ENCODE data around the gene FAM174C. TPM values are rescaled to one million over a fixed set of nuclear protein-coding genes. Genes with fewer than 3 reads are reported as not detected.

Gene FAM174C
- polyA plus RNA-seq, 1 donor (not counting 4 experiments of a cell fraction or from before 2014, with no cell fraction given), result 18.5 TPM

DNA sequence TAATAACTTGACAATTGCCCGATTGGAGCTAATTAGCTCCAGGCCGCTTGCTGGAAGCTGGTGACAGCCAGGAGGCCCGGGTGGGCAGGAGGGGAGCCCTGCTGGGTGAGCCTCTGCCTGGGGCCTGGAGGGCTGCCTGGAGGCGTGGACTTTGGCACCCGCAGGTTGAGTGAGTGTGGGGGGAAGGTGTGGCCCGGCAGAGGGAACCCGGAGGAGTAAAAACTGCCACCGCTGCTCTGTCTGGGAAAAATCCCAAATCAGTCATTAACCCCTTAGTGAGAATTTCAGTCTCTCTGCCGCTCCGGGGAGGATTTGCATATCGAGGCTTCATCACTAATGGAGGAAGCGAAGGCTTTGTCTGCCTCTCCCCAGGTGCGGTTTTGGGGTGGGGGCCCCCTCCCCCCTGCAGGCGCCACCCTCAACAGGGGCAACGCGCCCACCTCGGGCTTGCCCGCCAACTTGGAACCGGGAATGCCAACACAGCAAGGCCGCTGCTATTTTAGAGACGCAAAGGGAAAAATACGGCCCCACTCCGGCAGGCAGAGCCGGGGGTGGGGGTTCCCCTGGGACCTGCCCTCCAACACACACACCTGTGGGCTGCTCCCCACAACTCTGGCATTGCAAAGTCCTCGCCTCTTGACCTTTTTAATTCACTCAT, 16.6 kb downstream of the FAM174C start:
- no peak overlapping the region for H3K9ac ChIP-seq (ENCODE audit: control insufficient read depth, extremely low read depth, insufficient read depth, low read length)
- H3K79me2 ChIP-seq (ENCODE audit: control insufficient read depth, insufficient read depth, low read length), result no peaks in the 10 kb centered on the region
- no peaks in the 10 kb centered on the region for H3K4me1 ChIP-seq (ENCODE audit: control insufficient read depth, extremely low read depth, insufficient read depth, low read length)
- no peak overlapping the region for H2AFZ ChIP-seq (ENCODE audit: control insufficient read depth, low read length)
- dilution Hi-C loops (cut with MboI; ENCODE audit: extremely low pct_ligation_motif_present, low sequenced_read_pairs), result no loop called here
- no peaks in the 10 kb centered on the region for H3K36me3 ChIP-seq (ENCODE audit: control insufficient read depth in 2 of 2, extremely low read depth in 1 of 2, insufficient read depth in 2 of 2, low read length in 2 of 2)
- no peak for FAIRE-seq
- no peak overlapping the region for H3K4me3 ChIP-seq (ENCODE audit: control insufficient read depth in 2 of 3, extremely low read depth in 1 of 3, insufficient read depth in 2 of 3, low read depth in 1 of 3, low read length in 3 of 3)
- H3K4me2 ChIP-seq (ENCODE audit: control insufficient read depth, extremely low read depth, insufficient read depth, low read depth, low read length), result no peak overlapping the region
- peak; percentile 17 for TF ChIP-seq EZH2 (IDR thresholded peaks at IDR 0.05; ENCODE audit: low read length)
- TF ChIP-seq, protein P1, sequence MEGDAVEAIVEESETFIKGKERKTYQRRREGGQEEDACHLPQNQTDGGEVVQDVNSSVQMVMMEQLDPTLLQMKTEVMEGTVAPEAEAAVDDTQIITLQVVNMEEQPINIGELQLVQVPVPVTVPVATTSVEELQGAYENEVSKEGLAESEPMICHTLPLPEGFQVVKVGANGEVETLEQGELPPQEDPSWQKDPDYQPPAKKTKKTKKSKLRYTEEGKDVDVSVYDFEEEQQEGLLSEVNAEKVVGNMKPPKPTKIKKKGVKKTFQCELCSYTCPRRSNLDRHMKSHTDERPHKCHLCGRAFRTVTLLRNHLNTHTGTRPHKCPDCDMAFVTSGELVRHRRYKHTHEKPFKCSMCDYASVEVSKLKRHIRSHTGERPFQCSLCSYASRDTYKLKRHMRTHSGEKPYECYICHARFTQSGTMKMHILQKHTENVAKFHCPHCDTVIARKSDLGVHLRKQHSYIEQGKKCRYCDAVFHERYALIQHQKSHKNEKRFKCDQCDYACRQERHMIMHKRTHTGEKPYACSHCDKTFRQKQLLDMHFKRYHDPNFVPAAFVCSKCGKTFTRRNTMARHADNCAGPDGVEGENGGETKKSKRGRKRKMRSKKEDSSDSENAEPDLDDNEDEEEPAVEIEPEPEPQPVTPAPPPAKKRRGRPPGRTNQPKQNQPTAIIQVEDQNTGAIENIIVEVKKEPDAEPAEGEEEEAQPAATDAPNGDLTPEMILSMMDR (optimal IDR thresholded peaks at IDR 0.05 in 1 of 3, IDR thresholded peaks at IDR 0.05 in 1 of 3, conservative IDR thresholded peaks at IDR 0.05 in 1 of 3; ENCODE audit: extremely low read depth in 1 of 3, insufficient read depth in 2 of 3, low read length in 3 of 3), result no peak
- peaks cover 86% of the 10 kb centered on the region for H3K27me3 ChIP-seq (ENCODE audit: control insufficient read depth, extremely low read depth, insufficient read depth, low read length)
- no peaks in the 10 kb centered on the region for H3K9me1 ChIP-seq (ENCODE audit: control insufficient read depth, extremely low read depth, insufficient read depth, low read length)
- no peaks in the 10 kb centered on the region for H4K20me1 ChIP-seq (ENCODE audit: control insufficient read depth, extremely low read depth, insufficient read depth, low read length)
- no peak overlapping the region for H3K27ac ChIP-seq (ENCODE audit: control insufficient read depth, insufficient read depth, low read length)
- H3K9me3 ChIP-seq (ENCODE audit: control insufficient read depth, low read depth, low read length), result no peaks in the 10 kb centered on the region
- DNase-seq (ENCODE audit: low read depth, low spot score), result no peak

DNA sequence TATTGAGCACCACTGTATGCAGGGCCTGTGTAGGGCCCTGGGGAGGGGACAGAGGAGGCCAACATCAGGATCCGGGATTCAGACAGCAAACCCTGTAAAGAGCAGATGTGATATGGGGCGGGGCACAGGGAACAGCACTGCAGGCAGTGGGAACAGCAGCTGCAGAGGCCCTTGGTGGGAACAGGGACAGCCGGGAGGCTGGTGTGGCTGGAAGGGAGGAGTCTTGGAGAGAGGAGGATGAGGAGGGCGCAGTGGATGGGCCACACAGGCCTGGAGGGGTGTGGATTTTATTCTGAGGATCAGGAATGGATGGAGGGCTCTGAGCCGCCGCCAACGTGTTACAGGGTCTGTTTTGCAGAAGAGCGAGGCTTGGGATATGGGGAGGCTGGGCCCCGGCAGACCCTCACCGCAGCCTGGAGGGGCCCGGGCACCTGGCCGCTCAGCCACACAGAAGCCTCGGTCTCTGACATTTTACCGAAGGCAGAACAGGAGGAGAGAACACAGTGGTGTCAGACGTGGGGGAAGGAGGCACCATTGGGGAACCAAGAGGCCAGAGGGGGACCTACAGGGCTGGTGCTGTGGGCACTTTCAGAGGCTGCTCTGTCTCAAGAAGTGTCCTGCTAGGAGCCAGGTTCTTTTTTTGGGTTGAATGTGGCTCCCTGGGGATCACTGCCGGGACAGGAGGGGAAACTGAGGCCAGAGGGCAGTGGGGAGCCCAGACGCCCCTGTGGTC, 17.3 kb downstream of the FAM174C start:
- dilution Hi-C loops (cut with MboI; ENCODE audit: extremely low pct_ligation_motif_present, low sequenced_read_pairs), result no loop called here
- H3K79me2 ChIP-seq (ENCODE audit: control insufficient read depth, insufficient read depth, low read length), result no peaks in the 10 kb centered on the region
- H3K27me3 ChIP-seq (ENCODE audit: control insufficient read depth, extremely low read depth, insufficient read depth, low read length), result peaks cover 79% of the 10 kb centered on the region
- no peaks in the 10 kb centered on the region for H3K9me1 ChIP-seq (ENCODE audit: control insufficient read depth, extremely low read depth, insufficient read depth, low read length)
- no peaks in the 10 kb centered on the region for H4K20me1 ChIP-seq (ENCODE audit: control insufficient read depth, extremely low read depth, insufficient read depth, low read length)
- FAIRE-seq, result no peak
- no peak overlapping the region for H3K9ac ChIP-seq (ENCODE audit: control insufficient read depth, extremely low read depth, insufficient read depth, low read length)
- no peak overlapping the region for H2AFZ ChIP-seq (ENCODE audit: control insufficient read depth, low read length)
- H3K9me3 ChIP-seq (ENCODE audit: control insufficient read depth, low read depth, low read length), result no peaks in the 10 kb centered on the region
- no peaks in the 10 kb centered on the region for H3K4me1 ChIP-seq (ENCODE audit: control insufficient read depth, extremely low read depth, insufficient read depth, low read length)
- no peak for TF ChIP-seq EZH2 (IDR thresholded peaks at IDR 0.05; ENCODE audit: low read length)
- TF ChIP-seq, protein P1 (optimal IDR thresholded peaks at IDR 0.05 in 1 of 3, IDR thresholded peaks at IDR 0.05 in 1 of 3, conservative IDR thresholded peaks at IDR 0.05 in 1 of 3; ENCODE audit: extremely low read depth in 1 of 3, insufficient read depth in 2 of 3, low read length in 3 of 3), result no peak
- no peak overlapping the region for H3K27ac ChIP-seq (ENCODE audit: control insufficient read depth, insufficient read depth, low read length)
- H3K4me2 ChIP-seq (ENCODE audit: control insufficient read depth, extremely low read depth, insufficient read depth, low read depth, low read length), result no peak overlapping the region
- no peaks in the 10 kb centered on the region for H3K36me3 ChIP-seq (ENCODE audit: control insufficient read depth in 2 of 2, extremely low read depth in 1 of 2, insufficient read depth in 2 of 2, low read length in 2 of 2)
- H3K4me3 ChIP-seq (ENCODE audit: control insufficient read depth in 2 of 3, extremely low read depth in 1 of 3, insufficient read depth in 2 of 3, low read depth in 1 of 3, low read length in 3 of 3), result no peak overlapping the region
- no peak for DNase-seq (ENCODE audit: low read depth, low spot score)

Measured in keratinocyte (primary cell).